GM12872 (cell line): ENCODE results near the gene CADPS.

Experiments
- CTCF ChIP-seq: IDR thresholded peaks from 3 replicates; pipeline ENCODE4 v1.5.1; 2011; ENCODE audit warnings: low read depth, mild to moderate bottlenecking, low read length, moderate library complexity; ENCODE audit not compliant: insufficient read depth

The CADPS gene

GRCh38 chr3:62724503-62724902, 150.7 kb downstream of the CADPS start:
- TF ChIP-seq CTCF, result no peak

- no peak for TF ChIP-seq CTCF
Observed at GRCh38 chr3:62723914-62724217, 151.3 kb downstream of the CADPS start.

GRCh38 chr3:62723166-62723913, 151.9 kb downstream of the CADPS start:
- TF ChIP-seq CTCF, result no peak

GRCh38 chr3:62722344-62722743, 152.9 kb downstream of the CADPS start:
- TF ChIP-seq CTCF, result no peak

GRCh38 chr3:62718515-62719320, 156.5 kb downstream of the CADPS start:
- no peak for TF ChIP-seq CTCF

- TF ChIP-seq CTCF, result no peak
Observed at GRCh38 chr3:62718011-62718410, 157.2 kb downstream of the CADPS start.

- TF ChIP-seq CTCF, result no peak
Observed at GRCh38 chr3:62712746-62713145, 162.5 kb downstream of the CADPS start.
